B cell (primary cell): Measurements from ENCODE around the gene SCPEP1.

ENCODE experiments used
- CTCF ChIP-seq: fragments of 200-600 bp; IDR thresholded peaks from one replicate; pipeline ENCODE4 v1.8.0; 2022; ENCODE audit warnings: antibody characterized with exemption, mild to moderate bottlenecking
- EZH2 ChIP-seq: IDR thresholded peaks from 2 replicates; pipeline ENCODE4 v1.6.1; 2012; ENCODE audit warnings: borderline replicate concordance, low read depth, mild to moderate bottlenecking, moderate library complexity, low read length; ENCODE audit not compliant: insufficient read depth, poor library complexity, severe bottlenecking

GRCh38 chr17:57001541-57001940, 23.6 kb downstream of the SCPEP1 start:
- TF ChIP-seq CTCF (no peak), EZH2 (no peak)
